Measurements from ENCODE around the gene EXOC4. TPM values are rescaled to one million over a fixed set of nuclear protein-coding genes. Genes with fewer than 3 reads are reported as not detected.

EXOC4 gene
- total RNA-seq, 4 donors from 2014 or later, result 59.2 to 88.7 (median 71.6) TPM

DNA sequence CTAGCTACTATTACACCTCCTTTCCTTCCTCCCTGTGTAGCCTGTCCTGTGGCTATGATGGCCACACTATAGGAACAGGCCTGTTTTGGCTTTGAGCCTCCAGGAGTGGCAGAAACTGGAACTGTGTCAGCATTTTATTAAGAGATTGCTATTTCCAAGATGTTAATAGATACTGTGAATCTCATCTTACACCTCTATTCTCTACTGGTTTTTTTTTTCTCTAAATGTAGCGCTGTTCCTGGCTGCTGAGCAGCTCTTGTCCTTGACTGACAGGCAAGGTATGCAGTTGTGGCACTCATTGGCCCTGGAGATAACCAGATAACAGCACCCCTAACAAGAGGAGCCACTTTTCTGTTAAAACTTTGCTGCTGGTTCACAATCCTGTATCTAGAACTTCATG lies 119.5 kb downstream of the EXOC4 start:
- no peak for DNase-seq (ENCODE audit: low spot score)
- no peak for TF ChIP-seq CTCF (IDR thresholded peaks at IDR 0.05)
- ATAC-seq (ENCODE audit: low FRiP score), result no peak

DNA sequence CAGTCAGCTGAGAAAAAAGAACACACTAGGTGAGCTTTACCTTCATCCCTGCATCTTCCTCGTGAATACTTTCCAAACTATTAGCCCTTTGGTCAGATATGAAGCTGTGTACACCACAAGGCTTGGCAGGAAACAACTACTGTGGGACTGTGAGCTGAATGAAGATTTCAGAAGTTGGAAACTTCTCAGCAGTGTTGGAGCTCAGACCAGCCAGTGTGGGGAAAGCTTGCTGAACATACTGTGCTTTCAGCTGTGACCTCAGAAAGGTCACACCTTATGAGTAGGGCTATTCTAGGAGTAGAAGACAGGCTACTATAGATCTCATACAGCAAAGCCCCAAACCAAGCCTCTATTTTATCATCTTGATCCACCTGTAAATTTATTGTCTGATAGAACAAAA lies 123.6 kb downstream of the EXOC4 start:
- no peak for TF ChIP-seq CTCF (IDR thresholded peaks at IDR 0.05)
- DNase-seq (ENCODE audit: low spot score), result no peak
- no peak for ATAC-seq (ENCODE audit: low FRiP score)

DNA sequence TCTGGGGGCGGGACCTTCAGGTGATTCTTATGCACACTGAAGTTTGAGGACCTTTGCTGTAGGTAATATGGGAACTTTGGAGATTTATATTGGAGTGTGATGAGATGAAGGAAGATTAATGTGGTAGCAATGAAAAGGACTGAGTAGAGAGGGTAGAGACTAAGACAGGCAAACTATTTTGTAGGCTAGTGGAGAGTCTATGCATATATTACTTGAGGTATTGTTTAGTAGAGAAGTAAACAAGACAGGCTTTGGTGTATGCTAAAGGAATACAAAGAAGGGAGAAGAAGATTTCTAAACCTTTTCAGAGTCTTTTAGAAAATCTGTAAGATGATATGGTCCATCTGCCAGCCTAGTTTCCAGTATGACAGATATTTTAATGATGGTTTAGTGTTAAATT lies 129.1 kb downstream of the EXOC4 start:
- DNase-seq (ENCODE audit: low spot score) (no peak), ATAC-seq (ENCODE audit: low FRiP score) (no peak)
- no peak for TF ChIP-seq CTCF (IDR thresholded peaks at IDR 0.05)

DNA sequence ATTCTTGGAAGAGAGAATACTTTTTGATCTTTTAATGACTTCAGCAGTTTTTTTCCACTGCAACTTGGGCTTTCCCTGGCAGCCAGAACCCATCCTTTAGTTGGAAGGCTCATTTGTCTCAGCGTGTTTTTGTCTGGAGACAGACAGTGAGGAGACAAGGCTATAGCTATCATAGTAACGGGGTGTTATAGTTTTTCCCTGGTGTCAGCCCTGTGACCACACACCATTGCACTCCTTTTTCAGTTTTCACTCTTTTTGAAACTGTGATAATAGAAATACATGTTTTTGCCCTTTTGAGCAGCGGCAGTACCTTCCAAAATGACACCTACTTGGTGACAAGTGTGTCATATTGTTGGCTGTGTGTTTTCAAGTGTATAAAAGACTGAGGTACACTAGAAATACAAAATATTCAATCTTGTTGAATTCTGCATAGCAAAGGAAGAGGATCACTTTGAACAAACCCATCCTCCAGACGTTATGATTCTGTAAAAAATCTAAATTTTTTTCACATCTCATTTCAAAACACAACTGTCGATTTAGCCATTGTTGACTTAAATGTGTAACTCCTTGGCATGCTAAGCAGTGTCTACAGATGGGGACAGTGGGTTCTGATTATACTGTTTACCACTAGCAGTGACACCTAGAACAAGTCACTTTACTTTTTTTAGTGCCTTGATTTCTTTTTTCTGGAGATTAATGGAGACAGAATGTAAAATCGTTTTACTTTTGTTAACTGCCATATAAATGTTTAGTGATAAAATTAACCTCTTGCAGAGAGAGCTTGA lies 130.1 kb downstream of the EXOC4 start:
- DNase-seq (ENCODE audit: low spot score) (no peak), ATAC-seq (ENCODE audit: low FRiP score) (no peak)
- no peak for TF ChIP-seq CTCF (IDR thresholded peaks at IDR 0.05)

- no peak for DNase-seq (ENCODE audit: low spot score)
- ATAC-seq (ENCODE audit: low FRiP score), result no peak
- TF ChIP-seq CTCF (IDR thresholded peaks at IDR 0.05), result no peak
Observed at GRCh38 chr7:133386205-133386604, 133.3 kb downstream of the EXOC4 start.

- no peak for ATAC-seq (ENCODE audit: low FRiP score)
Observed at GRCh38 chr7:133389727-133390126, 136.8 kb downstream of the EXOC4 start.

More at GRCh38 chr7:133389727-133390126, 136.8 kb downstream of the EXOC4 start:
- TF ChIP-seq CTCF (IDR thresholded peaks at IDR 0.05), result no peak
- DNase-seq (ENCODE audit: low spot score), result no peak

All from omental fat pad (tissue), 4 donors.